H54 (cell line): ENCODE results near the gene CDC123.
A peak's percentile ranks its signal among the peaks of the same experiment; 100 is the strongest.
"Not testable (repeated sequence)": the region's sequence is repeated elsewhere in the genome, so short reads cannot be mapped to it uniquely, and the experiment has no call there.

Experiments used
- DNase-seq: peaks from one replicate; pipeline ENCODE4 v3.0.0; 2011; ENCODE audit warnings: low spot score, mixed read lengths; ENCODE audit not compliant: insufficient read length
- FAIRE-seq: peaks from 3 replicates; lab custom pipeline; 2011; peaks lifted over from hg19 to GRCh38; lab: Jason Lieb, UNC
- POLR2A ChIP-seq: IDR thresholded peaks from 2 replicates; pipeline ENCODE4 v1.6.1; 2011; ENCODE audit warnings: low read depth, mild to moderate bottlenecking, low read length

The CDC123 gene

DNA sequence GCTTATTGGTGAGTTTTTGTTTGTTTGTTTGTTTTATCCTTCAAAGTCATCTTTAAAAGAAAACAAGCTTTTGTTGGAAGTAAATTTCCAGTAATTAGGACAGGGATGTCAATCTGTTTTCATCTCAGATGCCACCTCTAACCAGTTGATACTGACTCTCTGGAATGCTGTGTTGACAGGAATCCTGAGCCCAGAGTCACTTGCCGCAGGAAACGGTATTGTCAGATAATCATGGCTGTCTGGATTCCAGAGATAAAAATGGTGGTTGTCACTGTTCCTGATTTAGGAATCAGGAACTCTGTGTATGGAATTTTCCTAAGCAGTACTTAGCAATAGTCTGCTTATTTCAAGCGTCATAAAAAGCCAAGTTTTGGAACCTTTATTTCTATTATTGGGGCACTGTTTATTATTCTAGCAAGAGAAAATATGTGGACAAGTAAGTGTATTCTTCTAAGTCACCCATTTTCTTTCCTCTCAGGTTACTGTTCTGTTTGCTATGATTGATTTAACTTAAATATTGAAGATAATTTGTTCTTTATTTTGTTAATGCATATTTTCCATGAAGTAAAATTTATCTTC lies 39.2 kb downstream of the CDC123 start:
- no peak for TF ChIP-seq POLR2A
- FAIRE-seq, result no peak
- DNase-seq, result no peak

DNA sequence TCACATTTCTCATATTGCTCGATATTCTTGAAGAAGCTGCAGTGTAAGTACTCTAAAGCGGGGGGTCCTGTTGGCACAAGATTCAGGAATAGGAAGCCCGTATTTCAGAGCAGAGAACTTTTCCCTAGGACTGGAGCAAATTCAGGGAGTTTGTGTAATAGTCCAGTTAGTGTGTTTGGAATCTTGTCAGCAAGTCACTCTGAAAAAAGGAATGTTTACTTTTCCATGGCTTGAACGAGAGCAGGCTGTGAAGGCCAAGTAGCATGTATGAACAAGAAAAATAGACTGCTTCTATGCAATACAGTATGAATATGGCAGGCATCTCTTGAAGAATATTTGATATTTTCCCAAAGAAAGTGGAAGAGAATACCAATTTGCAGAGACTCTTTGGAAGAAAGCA lies 39.8 kb downstream of the CDC123 start:
- TF ChIP-seq POLR2A, result no peak
- FAIRE-seq, result no peak
- no peak for DNase-seq

GRCh38 chr10:12237265-12238220 lies 41.6 kb downstream of the CDC123 start:
- DNase-seq (no peak), FAIRE-seq (no peak)
- no peak for TF ChIP-seq POLR2A

DNA sequence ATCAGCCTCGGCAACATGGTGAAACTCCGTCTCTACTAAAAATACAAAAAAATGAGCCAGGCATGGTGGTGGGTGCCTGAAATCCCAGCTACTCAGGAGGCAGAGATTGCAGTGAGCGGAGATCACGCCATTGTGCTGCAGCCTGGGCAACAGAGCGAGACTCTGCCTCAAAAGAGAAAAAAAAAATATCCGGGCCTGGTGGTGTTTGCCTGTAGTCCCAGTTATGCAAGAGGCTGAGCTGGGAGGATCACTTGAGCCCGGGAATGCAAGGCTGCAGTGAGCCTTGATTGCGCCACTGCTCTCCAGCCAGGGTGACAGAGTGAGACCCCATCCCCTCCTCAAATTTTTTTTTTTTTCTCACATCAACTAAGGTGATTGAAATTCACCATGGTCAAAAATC lies 42.8 kb downstream of the CDC123 start:
- FAIRE-seq (no peak), DNase-seq (no peak)
- TF ChIP-seq POLR2A, result no peak

GRCh38 chr10:12241810-12242529 lies 46.0 kb downstream of the CDC123 start:
- DNase-seq (no peak), FAIRE-seq (no peak)
- no peak for TF ChIP-seq POLR2A

- TF ChIP-seq POLR2A, result no peak
- no peak for DNase-seq
- FAIRE-seq, result no peak
Measured at GRCh38 chr10:12243864-12244620, 48.1 kb downstream of the CDC123 start.

- no peak for TF ChIP-seq POLR2A
- FAIRE-seq (no peak), DNase-seq (no peak)
Measured at GRCh38 chr10:12250181-12250580, 54.2 kb downstream of the CDC123 start.

DNA sequence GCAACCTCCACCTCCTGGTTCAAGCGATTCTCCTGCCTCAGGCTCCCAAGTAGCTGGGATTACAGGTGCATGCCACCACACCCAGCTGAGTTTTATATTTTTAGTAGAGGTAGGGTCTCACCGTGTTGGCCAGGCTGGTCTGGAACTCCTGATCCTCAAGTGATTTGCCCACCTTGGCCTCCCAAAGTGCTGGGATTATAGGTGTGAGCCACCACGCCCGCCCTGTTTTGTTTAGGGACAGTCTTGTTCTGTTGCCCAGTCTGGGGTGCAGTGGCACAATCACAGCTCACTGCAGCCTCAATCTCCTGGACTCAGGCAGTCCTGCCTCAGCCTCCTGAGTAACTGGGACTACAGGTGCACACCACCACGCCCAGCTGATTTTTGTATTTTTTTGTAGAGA lies 54.7 kb downstream of the CDC123 start:
- DNase-seq, FAIRE-seq: not testable (repeated sequence)

GRCh38 chr10:12251581-12251980 lies 55.6 kb downstream of the CDC123 start:
- FAIRE-seq, result no peak
- TF ChIP-seq POLR2A, result no peak
- DNase-seq, result no peak

DNA sequence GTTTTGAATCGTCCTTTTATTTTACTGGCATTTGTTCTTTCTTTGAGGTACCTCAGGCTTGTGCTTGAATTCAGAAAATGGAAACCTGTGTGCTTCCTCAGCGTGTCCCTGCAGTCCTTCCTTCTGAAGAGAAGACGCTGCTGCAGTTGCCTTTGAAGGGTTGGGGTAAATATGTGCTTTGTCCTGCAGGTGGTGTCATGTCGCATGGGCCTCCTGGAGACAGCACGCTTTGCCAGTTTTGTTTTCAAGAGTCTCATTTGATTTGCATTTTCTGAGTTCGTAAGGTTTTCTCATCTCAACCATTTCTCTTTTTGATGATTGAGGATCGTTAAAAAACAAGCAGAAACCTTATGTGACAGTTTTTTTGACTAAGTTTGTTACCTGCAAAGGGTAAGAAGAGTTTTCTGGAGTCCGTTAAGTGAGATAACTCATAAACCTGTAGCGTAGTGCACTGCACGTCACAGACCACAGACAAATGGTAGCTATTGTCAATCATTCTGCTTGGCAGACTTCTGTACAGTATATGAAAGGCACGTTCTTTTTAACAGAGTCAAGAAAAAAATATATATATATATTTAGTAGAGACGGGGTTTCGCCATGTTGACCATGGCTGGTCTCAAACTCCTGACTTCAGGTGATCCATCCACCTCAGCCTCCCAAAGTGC lies 57.0 kb downstream of the CDC123 start:
- no peak for TF ChIP-seq POLR2A
- DNase-seq, result peak; percentile 21
- no peak for FAIRE-seq

- no peak for TF ChIP-seq POLR2A
- FAIRE-seq, result no peak
- DNase-seq, result no peak
Measured at GRCh38 chr10:12255048-12255447, 59.1 kb downstream of the CDC123 start.

DNA sequence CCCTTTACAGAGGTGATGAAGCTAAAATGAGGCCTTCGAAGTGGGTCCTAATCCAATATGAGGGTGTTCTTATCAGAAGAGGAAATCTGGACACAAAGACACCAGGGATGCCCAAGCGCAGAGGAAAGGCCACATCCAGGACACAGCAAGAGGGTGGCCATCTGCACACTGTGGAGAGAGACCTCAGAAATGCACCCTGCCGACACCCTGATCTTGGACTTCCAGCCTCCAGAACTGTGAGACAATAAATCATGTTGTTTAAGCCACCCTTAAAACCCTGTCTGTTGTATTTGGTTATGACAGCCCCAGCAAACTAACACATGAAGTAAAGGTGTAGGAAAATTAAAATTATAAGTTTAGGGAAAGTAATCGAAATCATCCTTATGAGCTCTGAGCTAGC lies 64.0 kb downstream of the CDC123 start:
- FAIRE-seq, result no peak

More for the DNA sequence above, 64.0 kb downstream of the CDC123 start:
- no peak for TF ChIP-seq POLR2A
- DNase-seq, result no peak
